HepG2 (cell line): ENCODE data around the gene BAG3.

Experiments
- SRF ChIP-seq: IDR thresholded peaks from 2 replicates; pipeline ENCODE4 v1.6.1; 2011; ENCODE audit warnings: mild to moderate bottlenecking, low read depth, low read length, moderate library complexity
- TF ChIP-seq, protein P1 (sequence below): sonication (generic); formaldehyde crosslinking; IDR thresholded peaks from 2 replicates; pipeline ENCODE4 v1.5.0; 2020; ENCODE audit warnings: mild to moderate bottlenecking, missing genetic modification reagents, moderate library complexity

DNA sequence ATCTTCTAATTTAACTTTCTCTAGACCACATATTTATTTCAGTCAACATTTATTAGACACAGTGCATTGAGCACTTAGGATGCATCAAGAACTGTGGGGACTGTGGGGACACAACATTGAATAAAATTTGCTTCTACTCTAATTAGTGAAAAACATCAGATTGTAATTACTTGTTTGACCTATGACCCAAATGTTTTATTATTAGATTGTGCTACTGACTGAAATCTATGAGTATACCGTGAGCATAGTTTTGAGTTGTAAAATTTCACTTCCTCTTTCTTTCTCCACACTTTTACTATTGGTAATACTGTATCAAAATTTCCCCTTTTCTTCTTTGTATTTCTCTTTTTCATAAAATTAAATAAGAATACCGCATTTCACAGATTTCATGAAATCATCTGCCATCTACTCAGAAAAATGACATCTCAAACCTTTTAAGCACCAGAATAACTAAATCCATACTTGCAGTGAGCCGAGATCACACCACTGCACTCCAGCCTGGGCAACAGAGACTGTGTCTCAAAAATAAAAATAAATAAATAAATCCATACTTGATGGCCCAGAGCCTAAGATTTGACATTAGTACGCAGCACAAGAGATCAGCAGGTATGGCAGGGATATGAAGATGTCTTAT lies 49.3 kb downstream of the BAG3 start:
- TF ChIP-seq, protein P1, sequence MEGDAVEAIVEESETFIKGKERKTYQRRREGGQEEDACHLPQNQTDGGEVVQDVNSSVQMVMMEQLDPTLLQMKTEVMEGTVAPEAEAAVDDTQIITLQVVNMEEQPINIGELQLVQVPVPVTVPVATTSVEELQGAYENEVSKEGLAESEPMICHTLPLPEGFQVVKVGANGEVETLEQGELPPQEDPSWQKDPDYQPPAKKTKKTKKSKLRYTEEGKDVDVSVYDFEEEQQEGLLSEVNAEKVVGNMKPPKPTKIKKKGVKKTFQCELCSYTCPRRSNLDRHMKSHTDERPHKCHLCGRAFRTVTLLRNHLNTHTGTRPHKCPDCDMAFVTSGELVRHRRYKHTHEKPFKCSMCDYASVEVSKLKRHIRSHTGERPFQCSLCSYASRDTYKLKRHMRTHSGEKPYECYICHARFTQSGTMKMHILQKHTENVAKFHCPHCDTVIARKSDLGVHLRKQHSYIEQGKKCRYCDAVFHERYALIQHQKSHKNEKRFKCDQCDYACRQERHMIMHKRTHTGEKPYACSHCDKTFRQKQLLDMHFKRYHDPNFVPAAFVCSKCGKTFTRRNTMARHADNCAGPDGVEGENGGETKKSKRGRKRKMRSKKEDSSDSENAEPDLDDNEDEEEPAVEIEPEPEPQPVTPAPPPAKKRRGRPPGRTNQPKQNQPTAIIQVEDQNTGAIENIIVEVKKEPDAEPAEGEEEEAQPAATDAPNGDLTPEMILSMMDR (CRISPR knock-in tag), result no peak
- TF ChIP-seq SRF, result no peak
